Activated CD4-positive, alpha-beta T cell treated with anti-CD3 and anti-CD28 coated beads for 1 hour (primary cell): ENCODE results near the gene CMKLR1.

Source experiments
- DNase-seq: peaks from one replicate; pipeline ENCODE4 v3.0.0-alpha.2; 2020

The CMKLR1 gene

GRCh38 chr12:108361606-108362005, 22.5 kb upstream of the CMKLR1 start:
- DNase-seq, result no peak

- DNase-seq, result no peak
Observed at GRCh38 chr12:108360487-108360886, 21.4 kb upstream of the CMKLR1 start.

- no peak for DNase-seq
Observed at GRCh38 chr12:108360057-108360456, 20.9 kb upstream of the CMKLR1 start.

GRCh38 chr12:108358580-108358965, 19.5 kb upstream of the CMKLR1 start:
- no peak for DNase-seq

GRCh38 chr12:108357834-108358579, 18.9 kb upstream of the CMKLR1 start:
- no peak for DNase-seq

GRCh38 chr12:108356835-108357806, 18.0 kb upstream of the CMKLR1 start:
- DNase-seq, result no peak

- no peak for DNase-seq
Observed at GRCh38 chr12:108355069-108355468, 16.0 kb upstream of the CMKLR1 start.

GRCh38 chr12:108352591-108352990, 13.5 kb upstream of the CMKLR1 start:
- DNase-seq, result no peak

- DNase-seq, result no peak
Observed at GRCh38 chr12:108350511-108350910, 11.4 kb upstream of the CMKLR1 start.

GRCh38 chr12:108349278-108349688, 10.2 kb upstream of the CMKLR1 start:
- no peak for DNase-seq

GRCh38 chr12:108348842-108349241, 9.7 kb upstream of the CMKLR1 start:
- DNase-seq, result no peak

GRCh38 chr12:108346727-108347710, 7.9 kb upstream of the CMKLR1 start:
- no peak for DNase-seq

- DNase-seq, result no peak
Observed at GRCh38 chr12:108345716-108346633, 6.9 kb upstream of the CMKLR1 start.

- DNase-seq, result no peak
Observed at GRCh38 chr12:108342985-108343384, 3.9 kb upstream of the CMKLR1 start.

GRCh38 chr12:108341854-108342847, 3.0 kb upstream of the CMKLR1 start:
- DNase-seq, result no peak

- no peak for DNase-seq
Observed at GRCh38 chr12:108341356-108341755, 2.2 kb upstream of the CMKLR1 start.

GRCh38 chr12:108340037-108340436, 926 bp upstream of the CMKLR1 start:
- DNase-seq, result no peak

GRCh38 chr12:108337235-108338223, 1.6 kb downstream of the CMKLR1 start:
- no peak for DNase-seq
